ENCODE measurements around the gene POM121L2. TPM values are rescaled to one million over a fixed set of nuclear protein-coding genes. Genes with fewer than 3 reads are reported as not detected.

The POM121L2 gene
- total RNA-seq, 1 donor = not detected

DNA sequence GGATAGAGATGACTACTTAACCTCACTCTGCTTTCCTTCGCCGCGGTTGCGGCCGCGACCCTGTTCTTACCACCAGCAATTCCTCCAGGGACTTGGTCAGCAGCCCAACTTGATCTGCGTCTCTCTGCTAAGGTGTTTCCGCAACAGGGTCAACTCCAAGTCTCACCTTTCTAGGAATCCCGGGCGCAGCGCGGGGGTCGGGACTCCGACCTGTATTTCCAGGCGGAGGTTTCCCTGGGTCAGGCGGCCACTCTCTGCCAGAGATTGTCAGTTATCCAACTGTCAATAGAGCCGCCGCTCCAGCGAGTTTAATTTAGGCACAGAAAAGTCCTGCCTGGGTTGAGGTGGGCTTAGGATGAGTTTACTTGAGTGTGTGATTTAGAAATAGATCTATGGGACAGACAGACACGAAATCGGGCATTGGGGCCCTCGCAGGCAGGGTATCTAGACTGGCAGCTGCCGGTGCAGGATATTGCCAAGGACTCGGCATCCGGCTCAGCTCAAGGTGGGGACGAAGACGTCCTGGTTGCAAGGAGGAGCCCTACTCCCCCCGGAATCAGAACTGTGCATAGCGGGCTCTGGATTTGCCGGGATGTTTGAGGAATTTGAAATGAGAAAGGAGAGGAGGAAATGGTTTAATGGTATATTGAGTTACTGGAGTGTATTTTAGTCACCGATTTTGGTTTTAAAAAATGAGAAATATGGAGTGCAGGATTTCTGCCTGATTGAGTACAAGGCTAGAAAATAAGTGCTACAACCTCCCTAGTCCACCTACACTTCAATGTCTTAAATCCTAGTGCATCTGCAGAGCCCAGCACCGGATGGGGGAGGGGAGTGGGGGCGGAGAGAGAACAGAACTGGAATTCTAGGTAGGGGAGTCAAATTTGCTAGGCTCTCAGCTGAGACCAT lies 23.7 kb downstream of the POM121L2 start:
- Histone ChIP-seq H3K36me3 (ENCODE audit: insufficient read depth, low read length) (no peaks in the 10 kb centered on the region), H4K20me1 (ENCODE audit: insufficient read depth, low read length) (no peaks in the 10 kb centered on the region), H3K9me3 (ENCODE audit: low read depth, low read length) (no peaks in the 10 kb centered on the region), H3K27me3 (ENCODE audit: insufficient read depth, low read length) (peaks cover 70% of the 10 kb centered on the region), H3K4me2 (ENCODE audit: insufficient read depth, low read length) (peak overlapping the region; percentile 61), H3K4me3 (ENCODE audit: insufficient read depth, low read length) (peak overlapping the region; percentile 36), H3K79me2 (ENCODE audit: insufficient read depth, low read length) (no peaks in the 10 kb centered on the region), H3K4me1 (ENCODE audit: insufficient read depth, low read length) (peaks cover 14% of the 10 kb centered on the region), H3K27ac (ENCODE audit: low read depth, low read length) (no peak overlapping the region), H2AFZ (ENCODE audit: low read length) (no peak overlapping the region)
- no peak for DNase-seq (ENCODE audit: insufficient read length, low spot score, missing footprints)
- no peak for TF ChIP-seq CTCF (IDR thresholded peaks at IDR 0.05; ENCODE audit: extremely low read depth, low read depth, low read length)

DNA sequence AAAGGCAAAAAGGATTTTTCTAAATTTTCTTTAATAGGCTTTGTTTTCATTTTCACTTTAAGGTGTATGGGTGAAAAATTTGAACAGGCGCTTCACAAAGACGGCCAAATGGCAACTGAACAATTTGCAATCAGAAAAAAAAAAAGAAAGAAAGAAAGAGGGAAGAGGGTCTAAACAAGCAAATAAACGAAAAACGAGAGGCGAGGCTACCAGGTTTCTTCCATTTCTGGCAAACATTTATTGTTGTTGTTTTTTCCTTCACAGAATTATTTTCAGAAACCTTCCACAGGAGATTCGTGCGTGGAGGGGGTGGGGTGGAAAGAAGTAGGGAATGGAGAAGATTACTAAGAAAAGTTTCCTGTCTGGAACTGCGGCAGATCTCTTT lies 24.3 kb downstream of the POM121L2 start:
- TF ChIP-seq CTCF (IDR thresholded peaks at IDR 0.05; ENCODE audit: extremely low read depth, low read depth, low read length) = no peak
- Histone ChIP-seq H3K27me3 (ENCODE audit: insufficient read depth, low read length) (peaks cover 76% of the 10 kb centered on the region), H4K20me1 (ENCODE audit: insufficient read depth, low read length) (no peaks in the 10 kb centered on the region), H3K9me3 (ENCODE audit: low read depth, low read length) (no peaks in the 10 kb centered on the region), H3K4me3 (ENCODE audit: insufficient read depth, low read length) (peak overlapping the region; percentile 36), H3K4me1 (ENCODE audit: insufficient read depth, low read length) (peaks cover 14% of the 10 kb centered on the region), H2AFZ (ENCODE audit: low read length) (no peak overlapping the region), H3K4me2 (ENCODE audit: insufficient read depth, low read length) (peak overlapping the region; percentile 61), H3K79me2 (ENCODE audit: insufficient read depth, low read length) (no peaks in the 10 kb centered on the region), H3K36me3 (ENCODE audit: insufficient read depth, low read length) (no peaks in the 10 kb centered on the region), H3K27ac (ENCODE audit: low read depth, low read length) (no peak overlapping the region)
- DNase-seq (ENCODE audit: insufficient read length, low spot score, missing footprints) = no peak

DNA sequence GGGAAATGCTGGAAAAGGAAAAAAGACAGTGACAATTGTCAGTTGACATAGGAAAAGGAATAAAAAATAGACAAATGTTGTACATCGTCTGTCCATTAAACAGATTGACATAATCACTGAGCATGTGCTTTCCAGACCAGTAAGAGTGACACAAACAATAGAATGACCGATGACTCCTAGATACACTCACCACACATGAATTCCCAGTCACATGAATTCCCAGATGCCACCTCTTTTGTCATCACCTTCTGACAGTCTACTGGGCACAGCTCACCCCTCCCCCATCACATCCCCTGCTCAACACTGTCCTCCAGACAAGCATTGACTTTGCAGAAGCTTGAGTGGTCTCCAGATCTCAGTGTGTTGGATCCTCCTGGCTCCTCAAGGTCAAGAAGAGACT lies 25.9 kb downstream of the POM121L2 start:
- Histone ChIP-seq H3K4me2 (ENCODE audit: insufficient read depth, low read length) (no peak overlapping the region), H3K36me3 (ENCODE audit: insufficient read depth, low read length) (no peaks in the 10 kb centered on the region), H3K27ac (ENCODE audit: low read depth, low read length) (no peak overlapping the region), H3K79me2 (ENCODE audit: insufficient read depth, low read length) (no peaks in the 10 kb centered on the region), H3K4me3 (ENCODE audit: insufficient read depth, low read length) (no peak overlapping the region), H3K4me1 (ENCODE audit: insufficient read depth, low read length) (peaks cover 14% of the 10 kb centered on the region), H2AFZ (ENCODE audit: low read length) (no peak overlapping the region), H3K27me3 (ENCODE audit: insufficient read depth, low read length) (peaks cover 75% of the 10 kb centered on the region), H4K20me1 (ENCODE audit: insufficient read depth, low read length) (no peaks in the 10 kb centered on the region), H3K9me3 (ENCODE audit: low read depth, low read length) (no peaks in the 10 kb centered on the region)
- DNase-seq (ENCODE audit: insufficient read length, low spot score, missing footprints) = no peak
- TF ChIP-seq CTCF (IDR thresholded peaks at IDR 0.05; ENCODE audit: extremely low read depth, low read depth, low read length) = no peak

GRCh38 chr6:27283279-27283678 lies 28.8 kb downstream of the POM121L2 start:
- H2AFZ ChIP-seq (ENCODE audit: low read length) = no peak overlapping the region
- no peak overlapping the region for H3K4me2 ChIP-seq (ENCODE audit: insufficient read depth, low read length)
- H3K4me3 ChIP-seq (ENCODE audit: insufficient read depth, low read length) = no peak overlapping the region
- no peaks in the 10 kb centered on the region for H4K20me1 ChIP-seq (ENCODE audit: insufficient read depth, low read length)
- H3K27ac ChIP-seq (ENCODE audit: low read depth, low read length) = no peak overlapping the region
- H3K27me3 ChIP-seq (ENCODE audit: insufficient read depth, low read length) = peaks cover 47% of the 10 kb centered on the region
- H3K79me2 ChIP-seq (ENCODE audit: insufficient read depth, low read length) = no peaks in the 10 kb centered on the region
- H3K36me3 ChIP-seq (ENCODE audit: insufficient read depth, low read length) = no peaks in the 10 kb centered on the region
- H3K9me3 ChIP-seq (ENCODE audit: low read depth, low read length) = no peaks in the 10 kb centered on the region
- TF ChIP-seq CTCF (IDR thresholded peaks at IDR 0.05; ENCODE audit: extremely low read depth, low read depth, low read length) = no peak
- no peak for DNase-seq (ENCODE audit: insufficient read length, low spot score, missing footprints)
- peaks cover 9% of the 10 kb centered on the region for H3K4me1 ChIP-seq (ENCODE audit: insufficient read depth, low read length)
